HG03520 (cell line): Measurements from ENCODE around the gene PGBD4.
A peak's percentile ranks its signal among the peaks of the same experiment; 100 is the strongest.

ENCODE experiments used
- ATAC-seq: cut with Tn5 transposase; IDR thresholded peaks from one replicate; pipeline ENCODE4 v1.9.1; 2021; ENCODE audit warnings: mild to moderate bottlenecking, moderate library complexity; ENCODE audit not compliant: unreplicated experiment

The PGBD4 gene

GRCh38 chr15:34101366-34102174, at the start of gene PGBD4, which contains the start of gene EMC7:
TSS of gene PGBD4 (plus strand) at chr15:34102083. CDS start at chr15:34102532, 449 bp downstream.
TSS of gene EMC7 (minus strand) at chr15:34101862. CDS start at chr15:34101839, 23 bp downstream.
- ATAC-seq, result peak; percentile 97

- no peak for ATAC-seq
Observed at GRCh38 chr15:34054081-34054707, 47.7 kb upstream of the PGBD4 start.

- no peak for ATAC-seq
Observed at GRCh38 chr15:34055868-34056595, 45.9 kb upstream of the PGBD4 start.

- no peak for ATAC-seq
Observed at GRCh38 chr15:34056911-34057310, 45.0 kb upstream of the PGBD4 start.

- no peak for ATAC-seq
Observed at GRCh38 chr15:34059476-34059875, 42.4 kb upstream of the PGBD4 start.

- ATAC-seq, result no peak
Observed at GRCh38 chr15:34059946-34060345, 41.9 kb upstream of the PGBD4 start.

GRCh38 chr15:34064438-34064837, 37.4 kb upstream of the PGBD4 start:
- ATAC-seq, result no peak

- no peak for ATAC-seq
Observed at GRCh38 chr15:34065261-34065660, 36.6 kb upstream of the PGBD4 start.

- no peak for ATAC-seq
Observed at GRCh38 chr15:34065941-34066340, 35.9 kb upstream of the PGBD4 start.

- ATAC-seq, result no peak
Observed at GRCh38 chr15:34070003-34070402, 31.9 kb upstream of the PGBD4 start.

GRCh38 chr15:34076785-34077184, 25.1 kb upstream of the PGBD4 start:
- ATAC-seq, result no peak

- ATAC-seq, result no peak
Observed at GRCh38 chr15:34078900-34079299, 23.0 kb upstream of the PGBD4 start.

GRCh38 chr15:34079904-34080303, 22.0 kb upstream of the PGBD4 start:
- ATAC-seq, result no peak

GRCh38 chr15:34084086-34084485, 17.8 kb upstream of the PGBD4 start:
- no peak for ATAC-seq

GRCh38 chr15:34085746-34086145, 16.1 kb upstream of the PGBD4 start:
- ATAC-seq, result no peak

GRCh38 chr15:34099914-34100313, 2.0 kb upstream of the PGBD4 start:
- ATAC-seq, result no peak

- ATAC-seq, result no peak
Observed at GRCh38 chr15:34102175-34102925, 467 bp downstream of the PGBD4 start.

- no peak for ATAC-seq
Observed at GRCh38 chr15:34106423-34106822, 4.5 kb downstream of the PGBD4 start.

GRCh38 chr15:34107315-34107714, 5.4 kb downstream of the PGBD4 start:
- ATAC-seq, result no peak

- no peak for ATAC-seq
Observed at GRCh38 chr15:34109797-34110663, 8.1 kb downstream of the PGBD4 start.
